ENCODE results near the gene SEC14L6. TPM values are rescaled to one million over a fixed set of nuclear protein-coding genes. Genes with fewer than 3 reads are reported as not detected.

Gene SEC14L6
- total and polyA plus RNA-seq, 9 of the 15 experiments (the other 6 are each of a cell fraction or from before 2014, with no cell fraction given), result 0.29 to 6.1 (median 1.9) TPM

DNA sequence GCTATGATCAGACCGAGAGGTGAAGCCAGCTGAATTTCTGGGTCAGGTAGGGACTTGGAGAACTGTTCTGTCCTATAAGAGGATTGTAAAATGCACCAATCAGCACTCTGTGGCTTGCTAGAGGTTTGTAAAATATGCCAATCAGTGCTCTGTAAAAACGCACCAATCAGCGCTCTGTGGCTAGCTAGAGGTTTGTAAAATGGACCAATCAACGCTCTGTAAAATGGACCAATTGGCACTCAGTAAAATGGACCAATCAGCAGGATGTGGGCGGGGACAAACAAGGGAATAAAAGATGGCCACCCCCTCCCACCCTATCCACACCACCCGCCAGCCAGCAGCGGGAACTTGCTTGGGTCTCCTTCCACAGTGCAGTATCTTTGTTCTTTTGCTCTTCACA, 34.6 kb downstream of the SEC14L6 start (continued):
- no peak for TF ChIP-seq SMAD3 (CRISPR knock-in tag; conservative IDR thresholded peaks at IDR 0.05)
- TF ChIP-seq, protein P1, sequence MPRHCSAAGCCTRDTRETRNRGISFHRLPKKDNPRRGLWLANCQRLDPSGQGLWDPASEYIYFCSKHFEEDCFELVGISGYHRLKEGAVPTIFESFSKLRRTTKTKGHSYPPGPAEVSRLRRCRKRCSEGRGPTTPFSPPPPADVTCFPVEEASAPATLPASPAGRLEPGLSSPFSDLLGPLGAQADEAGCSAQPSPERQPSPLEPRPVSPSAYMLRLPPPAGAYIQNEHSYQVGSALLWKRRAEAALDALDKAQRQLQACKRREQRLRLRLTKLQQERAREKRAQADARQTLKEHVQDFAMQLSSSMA (CRISPR knock-in tag; IDR thresholded peaks at IDR 0.05), result no peak
- no peak for TF ChIP-seq STAG1 (CRISPR knock-in tag; IDR thresholded peaks at IDR 0.05; ENCODE audit: borderline replicate concordance)
- TF ChIP-seq, protein P2, sequence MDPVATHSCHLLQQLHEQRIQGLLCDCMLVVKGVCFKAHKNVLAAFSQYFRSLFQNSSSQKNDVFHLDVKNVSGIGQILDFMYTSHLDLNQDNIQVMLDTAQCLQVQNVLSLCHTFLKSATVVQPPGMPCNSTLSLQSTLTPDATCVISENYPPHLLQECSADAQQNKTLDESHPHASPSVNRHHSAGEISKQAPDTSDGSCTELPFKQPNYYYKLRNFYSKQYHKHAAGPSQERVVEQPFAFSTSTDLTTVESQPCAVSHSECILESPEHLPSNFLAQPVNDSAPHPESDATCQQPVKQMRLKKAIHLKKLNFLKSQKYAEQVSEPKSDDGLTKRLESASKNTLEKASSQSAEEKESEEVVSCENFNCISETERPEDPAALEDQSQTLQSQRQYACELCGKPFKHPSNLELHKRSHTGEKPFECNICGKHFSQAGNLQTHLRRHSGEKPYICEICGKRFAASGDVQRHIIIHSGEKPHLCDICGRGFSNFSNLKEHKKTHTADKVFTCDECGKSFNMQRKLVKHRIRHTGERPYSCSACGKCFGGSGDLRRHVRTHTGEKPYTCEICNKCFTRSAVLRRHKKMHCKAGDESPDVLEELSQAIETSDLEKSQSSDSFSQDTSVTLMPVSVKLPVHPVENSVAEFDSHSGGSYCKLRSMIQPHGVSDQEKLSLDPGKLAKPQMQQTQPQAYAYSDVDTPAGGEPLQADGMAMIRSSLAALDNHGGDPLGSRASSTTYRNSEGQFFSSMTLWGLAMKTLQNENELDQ (CRISPR knock-in tag; IDR thresholded peaks at IDR 0.05; ENCODE audit: borderline replicate concordance), result no peak
- no peak for TF ChIP-seq ZNF507 (tag; conservative IDR thresholded peaks at IDR 0.05)
- TF ChIP-seq, protein P3, sequence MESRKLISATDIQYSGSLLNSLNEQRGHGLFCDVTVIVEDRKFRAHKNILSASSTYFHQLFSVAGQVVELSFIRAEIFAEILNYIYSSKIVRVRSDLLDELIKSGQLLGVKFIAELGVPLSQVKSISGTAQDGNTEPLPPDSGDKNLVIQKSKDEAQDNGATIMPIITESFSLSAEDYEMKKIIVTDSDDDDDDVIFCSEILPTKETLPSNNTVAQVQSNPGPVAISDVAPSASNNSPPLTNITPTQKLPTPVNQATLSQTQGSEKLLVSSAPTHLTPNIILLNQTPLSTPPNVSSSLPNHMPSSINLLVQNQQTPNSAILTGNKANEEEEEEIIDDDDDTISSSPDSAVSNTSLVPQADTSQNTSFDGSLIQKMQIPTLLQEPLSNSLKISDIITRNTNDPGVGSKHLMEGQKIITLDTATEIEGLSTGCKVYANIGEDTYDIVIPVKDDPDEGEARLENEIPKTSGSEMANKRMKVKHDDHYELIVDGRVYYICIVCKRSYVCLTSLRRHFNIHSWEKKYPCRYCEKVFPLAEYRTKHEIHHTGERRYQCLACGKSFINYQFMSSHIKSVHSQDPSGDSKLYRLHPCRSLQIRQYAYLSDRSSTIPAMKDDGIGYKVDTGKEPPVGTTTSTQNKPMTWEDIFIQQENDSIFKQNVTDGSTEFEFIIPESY (CRISPR knock-in tag; IDR thresholded peaks at IDR 0.05), result 0 out of 2 replicates have a peak, but pooled peaks have one; percentile 42
- TF ChIP-seq NR2C2 (CRISPR knock-in tag; IDR thresholded peaks at IDR 0.05), result no peak
- no peak for TF ChIP-seq NR2C2 (tag; IDR thresholded peaks at IDR 0.05)
- no peak for TF ChIP-seq TEAD2 (tag; IDR thresholded peaks at IDR 0.05)
- TF ChIP-seq SIX5 (IDR thresholded peaks at IDR 0.05; ENCODE audit: borderline replicate concordance in 1 of 2, insufficient read depth in 1 of 2, low read depth in 1 of 2, low read length in 2 of 2), result no peak
- TF ChIP-seq MTA2 (IDR thresholded peaks at IDR 0.05; ENCODE audit: low read depth), result no peak
- no peak for TF ChIP-seq ZBTB17 (CRISPR knock-in tag; IDR thresholded peaks at IDR 0.05)
- peak; percentile 58 for TF ChIP-seq ASH1L (IDR thresholded peaks at IDR 0.05; ENCODE audit: borderline replicate concordance, low read depth, partially characterized antibody)
- TF ChIP-seq, protein P4, sequence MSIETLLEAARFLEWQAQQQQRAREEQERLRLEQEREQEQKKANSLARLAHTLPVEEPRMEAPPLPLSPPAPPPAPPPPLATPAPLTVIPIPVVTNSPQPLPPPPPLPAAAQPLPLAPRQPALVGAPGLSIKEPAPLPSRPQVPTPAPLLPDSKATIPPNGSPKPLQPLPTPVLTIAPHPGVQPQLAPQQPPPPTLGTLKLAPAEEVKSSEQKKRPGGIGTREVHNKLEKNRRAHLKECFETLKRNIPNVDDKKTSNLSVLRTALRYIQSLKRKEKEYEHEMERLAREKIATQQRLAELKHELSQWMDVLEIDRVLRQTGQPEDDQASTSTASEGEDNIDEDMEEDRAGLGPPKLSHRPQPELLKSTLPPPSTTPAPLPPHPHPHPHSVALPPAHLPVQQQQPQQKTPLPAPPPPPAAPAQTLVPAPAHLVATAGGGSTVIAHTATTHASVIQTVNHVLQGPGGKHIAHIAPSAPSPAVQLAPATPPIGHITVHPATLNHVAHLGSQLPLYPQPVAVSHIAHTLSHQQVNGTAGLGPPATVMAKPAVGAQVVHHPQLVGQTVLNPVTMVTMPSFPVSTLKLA (conservative IDR thresholded peaks at IDR 0.05), result no peak
- no peak for TF ChIP-seq JUNB (CRISPR knock-in tag; conservative IDR thresholded peaks at IDR 0.05)
- peak; percentile 20; the same call in 1 of the 2 replicates for TF ChIP-seq ZNF316 (IDR thresholded peaks at IDR 0.05)
- TF ChIP-seq, protein P5, sequence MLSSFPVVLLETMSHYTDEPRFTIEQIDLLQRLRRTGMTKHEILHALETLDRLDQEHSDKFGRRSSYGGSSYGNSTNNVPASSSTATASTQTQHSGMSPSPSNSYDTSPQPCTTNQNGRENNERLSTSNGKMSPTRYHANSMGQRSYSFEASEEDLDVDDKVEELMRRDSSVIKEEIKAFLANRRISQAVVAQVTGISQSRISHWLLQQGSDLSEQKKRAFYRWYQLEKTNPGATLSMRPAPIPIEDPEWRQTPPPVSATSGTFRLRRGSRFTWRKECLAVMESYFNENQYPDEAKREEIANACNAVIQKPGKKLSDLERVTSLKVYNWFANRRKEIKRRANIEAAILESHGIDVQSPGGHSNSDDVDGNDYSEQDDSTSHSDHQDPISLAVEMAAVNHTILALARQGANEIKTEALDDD (IDR thresholded peaks at IDR 0.05), result no peak
- no peak for TF ChIP-seq PTRF (tag; IDR thresholded peaks at IDR 0.05)
- TF ChIP-seq, protein P6, sequence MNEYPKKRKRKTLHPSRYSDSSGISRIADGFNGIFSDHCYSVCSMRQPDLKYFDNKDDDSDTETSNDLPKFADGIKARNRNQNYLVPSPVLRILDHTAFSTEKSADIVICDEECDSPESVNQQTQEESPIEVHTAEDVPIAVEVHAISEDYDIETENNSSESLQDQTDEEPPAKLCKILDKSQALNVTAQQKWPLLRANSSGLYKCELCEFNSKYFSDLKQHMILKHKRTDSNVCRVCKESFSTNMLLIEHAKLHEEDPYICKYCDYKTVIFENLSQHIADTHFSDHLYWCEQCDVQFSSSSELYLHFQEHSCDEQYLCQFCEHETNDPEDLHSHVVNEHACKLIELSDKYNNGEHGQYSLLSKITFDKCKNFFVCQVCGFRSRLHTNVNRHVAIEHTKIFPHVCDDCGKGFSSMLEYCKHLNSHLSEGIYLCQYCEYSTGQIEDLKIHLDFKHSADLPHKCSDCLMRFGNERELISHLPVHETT (CRISPR knock-in tag; conservative IDR thresholded peaks at IDR 0.05 in 1 of 2, IDR thresholded peaks at IDR 0.05 in 1 of 2), result no peak
